GM21447 (cell line): ENCODE results near the gene VSTM4.

ENCODE experiments used
- ATAC-seq: cut with Tn5 transposase; IDR thresholded peaks from one replicate; pipeline ENCODE4 v1.9.1; 2021; ENCODE audit not compliant: unreplicated experiment

Gene VSTM4

GRCh38 chr10:49050366-49050765 is 65.0 kb downstream of the VSTM4 start:
- ATAC-seq, result no peak

GRCh38 chr10:49049660-49050059 is 65.7 kb downstream of the VSTM4 start:
- no peak for ATAC-seq

DNA sequence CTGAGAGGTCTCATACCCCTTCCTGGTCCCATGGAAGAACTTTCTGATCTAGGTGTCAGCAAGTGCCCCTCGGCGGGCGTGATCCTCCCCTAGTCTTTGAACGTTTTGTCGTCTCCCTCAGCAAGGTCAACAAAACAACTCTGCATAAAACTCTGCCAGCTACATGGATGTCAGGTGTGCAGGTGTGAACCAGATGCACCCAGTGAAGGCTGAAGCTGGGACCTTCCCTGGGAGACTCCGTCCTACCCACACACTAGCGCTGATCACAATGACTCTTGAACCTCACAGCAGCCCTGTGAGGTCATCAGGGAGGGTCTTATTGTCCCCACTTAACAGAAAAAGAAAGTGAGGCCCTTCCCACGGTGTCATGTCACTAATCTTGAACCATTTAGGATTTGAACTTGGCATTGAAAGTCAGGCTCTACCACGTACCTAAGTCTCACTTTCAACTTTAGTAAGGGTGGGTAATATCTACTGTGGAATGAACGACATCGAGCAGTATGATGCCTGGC is 68.1 kb downstream of the VSTM4 start:
- no peak for ATAC-seq

DNA sequence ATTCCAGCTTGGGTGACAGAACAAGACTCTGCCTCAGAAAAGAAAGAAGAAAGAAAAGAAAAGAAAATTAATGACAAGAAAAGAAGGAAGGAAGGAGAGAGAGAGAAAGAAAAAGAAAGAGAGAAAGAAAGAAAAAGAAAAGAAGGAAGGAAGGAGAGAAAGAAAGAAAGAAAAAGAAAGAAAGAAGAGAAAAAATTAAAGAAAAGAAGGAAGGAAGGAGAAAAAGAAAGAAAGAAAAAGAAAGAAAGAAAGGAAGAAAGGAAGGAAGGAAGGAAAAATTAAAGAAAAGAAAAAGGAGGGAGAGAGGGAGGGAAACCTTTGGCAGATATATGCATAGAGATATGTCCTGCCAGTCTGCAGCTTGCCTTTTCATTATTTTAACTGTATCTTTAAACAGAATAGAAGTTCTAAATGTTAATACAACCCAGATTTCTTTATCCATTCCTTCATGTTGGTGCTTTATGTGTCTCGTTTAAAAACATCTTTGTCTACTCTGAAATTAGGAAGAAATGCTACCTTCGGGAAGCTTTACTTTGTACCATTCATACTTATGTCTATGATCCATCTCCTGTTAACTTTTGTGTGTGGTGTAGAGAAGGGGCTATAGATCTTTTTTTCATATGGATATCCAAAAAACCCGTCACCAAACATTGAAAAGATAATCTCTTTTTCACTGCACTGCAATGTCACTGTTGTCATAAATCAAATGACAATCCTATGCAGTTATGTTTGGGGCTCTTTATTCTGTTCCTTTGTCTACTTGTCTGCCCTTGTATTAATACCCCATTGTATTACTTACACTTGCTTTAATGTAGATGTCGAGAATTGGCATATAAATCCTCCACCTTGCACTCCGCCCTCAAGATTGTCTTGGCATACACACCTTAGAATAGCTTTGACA is 70.8 kb downstream of the VSTM4 start:
- ATAC-seq, result no peak

- ATAC-seq, result no peak
Observed at GRCh38 chr10:49040601-49041000, 74.7 kb downstream of the VSTM4 start.

- no peak for ATAC-seq
Observed at GRCh38 chr10:49039409-49039808, 75.9 kb downstream of the VSTM4 start.

GRCh38 chr10:49038711-49039110 is 76.6 kb downstream of the VSTM4 start:
- no peak for ATAC-seq

DNA sequence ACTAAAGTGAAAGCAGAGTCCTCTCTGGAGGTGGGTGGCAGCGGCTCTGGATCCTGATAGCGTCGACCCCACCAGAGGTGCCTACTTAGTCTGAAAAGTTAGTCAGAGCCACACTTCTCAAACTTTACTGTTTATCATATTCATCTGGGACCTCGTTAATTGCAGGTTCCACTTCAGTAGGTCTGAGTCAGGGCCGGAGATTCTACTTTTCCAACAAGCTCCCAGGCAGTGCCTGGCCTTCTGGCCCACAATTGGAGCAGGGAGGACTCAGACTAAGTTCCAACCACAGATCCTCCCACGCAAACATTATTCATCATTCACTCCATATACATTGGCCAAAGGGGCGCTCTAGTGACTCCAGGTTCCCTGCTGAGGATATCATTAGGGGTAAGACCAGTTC is 78.1 kb downstream of the VSTM4 start:
- no peak for ATAC-seq

GRCh38 chr10:49036638-49037037 is 78.7 kb downstream of the VSTM4 start:
- ATAC-seq, result no peak

DNA sequence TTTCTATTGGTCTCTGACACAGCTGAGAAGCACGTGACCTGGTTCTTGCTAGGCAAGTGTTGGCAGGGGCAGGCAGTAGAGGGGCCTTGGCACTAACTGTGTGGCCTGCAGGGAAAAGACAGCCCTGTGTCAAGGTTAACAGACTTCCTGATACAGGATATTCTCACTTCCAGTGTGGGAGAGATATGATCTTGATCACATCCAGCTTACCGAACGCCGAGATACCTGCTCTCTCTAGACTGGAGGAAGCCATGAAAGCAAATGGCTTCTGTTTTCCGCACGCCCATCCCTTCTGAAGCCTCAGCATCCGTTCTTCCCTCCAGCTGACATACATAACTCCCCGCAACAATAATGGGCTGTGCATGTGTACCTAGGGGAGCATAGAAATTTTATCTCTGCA is 79.4 kb downstream of the VSTM4 start:
- ATAC-seq, result no peak

- ATAC-seq, result no peak
Observed at GRCh38 chr10:49034925-49035324, 80.4 kb downstream of the VSTM4 start.

DNA sequence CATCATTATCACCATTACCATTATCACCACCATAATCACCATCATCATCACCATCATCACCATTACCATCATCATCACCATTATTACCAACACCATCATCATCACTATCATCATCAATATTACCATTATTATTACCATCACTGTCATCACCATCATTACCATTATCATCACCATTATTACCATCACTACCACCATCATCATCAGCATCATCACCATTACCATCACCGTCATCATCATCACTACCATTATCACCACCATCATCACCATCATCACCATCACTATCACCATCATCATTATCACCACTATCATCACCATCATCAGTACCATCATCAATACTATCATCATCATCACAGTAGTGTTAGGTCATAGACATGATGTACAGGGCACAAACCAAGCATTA is 81.4 kb downstream of the VSTM4 start:
- ATAC-seq, result no peak

GRCh38 chr10:49029666-49030065 is 85.7 kb downstream of the VSTM4 start:
- no peak for ATAC-seq

GRCh38 chr10:49028639-49029038 is 86.7 kb downstream of the VSTM4 start:
- no peak for ATAC-seq

DNA sequence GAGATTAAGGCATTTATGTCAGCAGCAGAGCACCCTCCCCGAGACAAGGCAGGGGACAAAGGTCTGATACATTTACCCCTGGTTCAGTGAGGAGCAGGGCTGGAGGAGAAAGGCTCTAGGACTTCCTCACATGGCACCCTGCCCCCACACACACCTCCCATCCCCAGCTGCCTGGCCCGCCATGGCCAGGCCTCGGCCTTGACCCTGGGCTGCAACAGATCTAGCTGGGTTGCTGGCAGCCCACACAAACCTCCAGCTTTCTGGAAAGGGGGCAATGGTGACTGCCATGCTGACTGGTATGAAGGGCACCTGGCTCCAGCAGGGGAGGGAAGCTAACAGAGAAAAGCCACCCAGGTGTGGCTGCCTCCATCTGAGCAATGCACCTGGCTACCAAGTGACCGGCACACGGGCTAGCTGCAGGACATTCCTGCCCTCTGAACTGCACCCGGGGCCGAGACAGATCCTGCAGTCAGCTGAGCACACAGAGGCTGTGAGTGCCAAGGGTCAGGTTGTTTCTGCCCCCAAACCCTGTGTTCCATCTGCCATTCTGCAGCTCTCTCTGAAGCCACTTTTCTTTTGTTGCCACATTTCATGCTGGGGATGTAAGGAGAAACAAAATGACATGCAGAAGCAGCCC is 89.9 kb downstream of the VSTM4 start:
- no peak for ATAC-seq

GRCh38 chr10:49024484-49024883 is 90.8 kb downstream of the VSTM4 start:
- ATAC-seq, result no peak

DNA sequence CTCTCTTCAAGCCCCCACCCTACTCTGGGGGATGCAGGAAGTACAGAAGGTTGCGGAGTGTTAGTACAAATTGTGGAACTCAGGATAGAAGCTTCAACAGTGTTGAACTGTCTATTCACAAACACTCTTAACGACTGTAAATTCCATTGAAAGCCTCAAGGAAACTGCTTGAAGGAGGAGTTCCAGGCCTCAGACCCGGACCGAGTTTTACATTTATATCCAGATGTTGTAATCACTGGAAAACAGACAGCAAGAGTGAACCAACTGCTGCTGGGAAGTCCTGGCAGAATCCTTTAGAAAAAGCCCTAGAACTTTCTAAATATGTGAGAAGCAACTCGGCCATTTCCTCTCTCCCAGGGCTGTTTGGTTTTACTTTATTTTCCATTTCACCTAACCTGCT is 91.6 kb downstream of the VSTM4 start:
- no peak for ATAC-seq

GRCh38 chr10:49023071-49023470 is 92.3 kb downstream of the VSTM4 start:
- ATAC-seq, result no peak

- no peak for ATAC-seq
Observed at GRCh38 chr10:49021685-49022084, 93.6 kb downstream of the VSTM4 start.

DNA sequence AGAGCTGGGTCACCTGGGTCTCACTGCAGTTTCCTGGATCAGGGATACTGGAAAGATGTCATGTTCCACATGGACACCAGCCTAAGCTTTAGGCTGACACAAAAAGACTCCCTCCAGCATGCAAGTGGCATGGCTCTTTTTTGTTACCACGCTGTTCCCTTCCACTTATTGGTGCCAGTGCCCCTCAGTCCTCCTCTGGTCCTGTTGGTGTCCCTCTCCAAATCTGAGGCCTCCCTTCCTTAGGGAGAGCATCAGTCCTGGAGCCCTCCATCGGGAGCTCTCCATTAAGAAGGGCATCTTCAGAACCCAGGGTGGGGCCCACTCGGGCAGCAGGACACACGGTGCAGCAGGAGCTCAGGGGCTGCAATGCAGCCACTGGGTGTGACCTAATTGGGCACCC is 99.6 kb downstream of the VSTM4 start:
- ATAC-seq, result no peak

- ATAC-seq, result no peak
Observed at GRCh38 chr10:49012603-49013002, 102.7 kb downstream of the VSTM4 start.

DNA sequence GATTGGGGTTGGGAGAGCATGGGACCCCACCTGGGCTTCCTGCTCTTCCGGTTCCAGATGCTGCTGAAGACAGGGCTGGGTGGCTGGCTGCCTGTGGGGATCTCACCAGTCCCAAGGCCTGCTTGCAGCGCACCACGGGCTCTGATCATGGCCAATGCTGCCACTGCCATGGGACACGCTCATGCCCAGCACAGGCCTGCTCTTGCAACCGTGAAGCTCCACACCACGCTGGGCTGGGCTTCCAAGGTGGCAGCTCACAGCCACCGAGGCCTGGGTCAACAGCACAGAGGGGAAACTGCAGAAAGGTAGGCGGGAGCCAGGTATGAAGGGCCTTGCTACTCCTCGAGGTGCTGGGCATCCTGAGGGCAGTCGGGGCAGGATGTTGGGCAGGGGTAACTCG is 103.6 kb downstream of the VSTM4 start:
- no peak for ATAC-seq
